Measurements from ENCODE around the gene CLTA. TPM values are rescaled to one million over a fixed set of nuclear protein-coding genes. Genes with fewer than 3 reads are reported as not detected.

Gene CLTA, protein sequence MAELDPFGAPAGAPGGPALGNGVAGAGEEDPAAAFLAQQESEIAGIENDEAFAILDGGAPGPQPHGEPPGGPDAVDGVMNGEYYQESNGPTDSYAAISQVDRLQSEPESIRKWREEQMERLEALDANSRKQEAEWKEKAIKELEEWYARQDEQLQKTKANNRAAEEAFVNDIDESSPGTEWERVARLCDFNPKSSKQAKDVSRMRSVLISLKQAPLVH
- total RNA-seq: 354 and 431 TPM in 2 replicates

DNA sequence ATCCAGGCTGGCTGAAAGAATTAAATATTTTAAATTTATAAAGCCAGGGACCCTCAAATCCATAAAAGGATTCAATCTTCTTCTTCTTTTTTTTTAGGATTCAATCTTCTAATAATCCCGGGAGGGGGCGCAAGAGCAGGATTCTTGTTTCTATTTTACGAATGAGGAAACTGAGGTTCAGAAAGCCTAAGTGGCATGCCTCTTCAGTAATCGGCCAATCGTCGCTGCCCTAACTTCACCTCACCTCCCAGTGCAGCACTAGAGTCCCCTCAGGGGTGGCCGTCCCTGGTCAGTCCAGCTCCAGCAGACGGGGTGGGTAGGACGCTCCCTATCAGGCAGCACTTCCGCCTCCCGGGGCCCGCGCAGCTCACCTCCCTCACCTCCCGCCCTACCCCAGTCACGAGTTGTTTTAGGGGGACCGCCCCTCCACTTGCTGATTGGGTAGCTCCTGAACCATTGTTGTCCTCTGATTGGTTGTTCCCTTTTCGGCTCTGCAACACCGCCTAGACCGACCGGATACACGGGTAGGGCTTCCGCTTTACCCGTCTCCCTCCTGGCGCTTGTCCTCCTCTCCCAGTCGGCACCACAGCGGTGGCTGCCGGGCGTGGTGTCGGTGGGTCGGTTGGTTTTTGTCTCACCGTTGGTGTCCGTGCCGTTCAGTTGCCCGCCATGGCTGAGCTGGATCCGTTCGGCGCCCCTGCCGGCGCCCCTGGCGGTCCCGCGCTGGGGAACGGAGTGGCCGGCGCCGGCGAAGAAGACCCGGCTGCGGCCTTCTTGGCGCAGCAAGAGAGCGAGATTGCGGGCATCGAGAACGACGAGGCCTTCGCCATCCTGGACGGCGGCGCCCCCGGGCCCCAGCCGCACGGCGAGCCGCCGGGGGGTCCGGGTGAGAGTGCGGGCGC is at the start of gene CLTA:
CLTA (plus strand) TSS at position 534 of the 902 bp plus-strand sequence; CDS start at position 670, 136 bp downstream.

GRCh38 chr9:36169166-36169565 is 21.6 kb upstream of the CLTA start, which contains the start of gene CCIN:
Gene CCIN, plus strand, starts transcription at chr9:36169388. Its CDS starts 115 bp downstream, at chr9:36169503.

DNA sequence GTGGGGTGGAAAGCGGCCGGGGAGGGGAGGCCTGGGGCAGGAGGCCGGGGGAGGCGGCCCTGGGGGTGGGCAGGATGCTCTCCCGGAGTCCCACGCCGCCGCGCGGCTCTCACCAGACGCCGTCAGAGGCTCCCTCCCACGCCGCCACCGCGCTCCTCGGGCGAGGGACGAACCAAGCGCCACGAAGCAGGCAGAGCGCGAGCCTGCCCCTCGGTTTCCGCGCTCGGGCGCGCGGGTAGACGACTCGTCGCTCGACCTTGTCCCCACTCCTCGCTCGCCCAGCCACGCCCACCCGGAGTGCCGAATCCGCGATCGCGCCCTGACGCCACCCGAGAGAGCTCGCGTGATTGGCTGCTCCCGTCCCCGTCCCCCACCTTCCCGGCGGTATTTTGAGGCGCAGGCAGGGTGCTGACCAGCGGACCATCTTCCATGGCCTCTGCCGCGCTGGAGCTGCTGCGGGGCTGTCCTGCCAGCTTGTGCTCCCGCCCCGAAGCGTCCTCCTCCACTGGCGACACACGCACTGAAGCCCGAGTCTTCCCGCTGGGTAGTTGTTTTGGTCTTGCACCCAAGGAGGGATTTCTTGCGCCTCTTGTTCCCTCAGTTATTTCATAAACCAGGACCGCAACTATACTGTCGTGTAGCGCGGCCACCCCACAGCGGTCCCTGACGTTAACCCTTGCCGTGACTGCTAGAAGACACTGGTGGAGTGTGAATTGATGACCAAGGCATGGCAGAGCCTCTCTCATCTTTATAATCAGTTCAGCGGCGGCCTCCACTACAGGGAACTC is 67.7 kb downstream of the CLTA start, which contains the start of gene GNE:
GNE (minus strand) TSS at position 241 of the 788 bp plus-strand sequence. CDS start 9,093 bp downstream, outside the sequence.

Other genes with a start within 250 kb of the CLTA start
- gene OR2S2, start 232.8 kb upstream of the CLTA start, total RNA-seq: not detected in 2 replicates
- 34.8 and 44.2 TPM in 2 replicates for gene RECK, start 154.0 kb upstream of the CLTA start, total RNA-seq
- 41.5 and 51.5 TPM in 2 replicates for gene GLIPR2, start 54.2 kb upstream of the CLTA start, total RNA-seq
- gene CCIN, start 21.5 kb upstream of the CLTA start, total RNA-seq: 0.17 and 0.35 TPM in 2 replicates
- gene GNE, start 67.5 kb downstream of the CLTA start, total RNA-seq: 17.4 and 17.6 TPM in 2 replicates
- gene RNF38, start 209.3 kb downstream of the CLTA start, total RNA-seq: 11.7 and 14.1 TPM in 2 replicates

All from pericardium fibroblast (primary cell).